ENCODE data around the gene RBM44.

Gene RBM44

DNA sequence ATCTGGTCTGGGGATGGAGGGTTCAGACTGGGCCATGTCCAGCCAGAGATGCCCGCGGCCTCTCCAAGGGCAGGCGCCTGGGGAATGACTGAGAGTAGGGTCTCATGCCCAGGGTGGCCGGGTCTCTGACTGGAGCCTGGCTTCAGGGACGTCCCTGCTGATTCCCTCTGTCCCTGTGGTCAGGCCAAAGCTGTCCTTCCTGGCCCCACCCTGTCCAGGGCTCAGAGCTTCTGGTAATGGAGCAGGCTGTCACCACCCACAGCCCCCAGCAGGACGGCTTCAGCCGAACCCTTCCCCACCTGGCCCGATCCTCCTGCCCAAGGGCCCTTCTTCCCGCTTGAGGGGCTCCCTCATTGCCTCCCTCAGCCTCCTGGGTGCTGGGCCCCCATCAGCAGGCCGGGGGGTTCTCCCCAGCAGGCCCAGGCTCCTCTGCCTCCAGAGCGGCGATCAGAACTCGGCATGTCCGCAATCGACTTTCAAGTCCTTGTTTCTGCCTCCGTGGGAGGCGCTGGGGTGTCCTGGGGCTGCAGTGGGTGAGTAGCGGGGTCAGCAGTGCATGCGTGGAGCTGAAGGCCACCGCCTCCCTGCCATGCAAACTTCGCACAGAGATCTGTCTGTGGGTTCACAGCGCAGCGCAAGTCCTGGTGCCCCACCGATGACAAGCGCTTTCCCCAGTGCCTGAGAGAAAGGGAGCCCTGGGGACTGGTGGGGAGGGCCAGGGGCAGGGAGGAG, 79.2 kb downstream of the RBM44 start (continued):
- no peak for TF ChIP-seq ZNF624 (tag by site-specific recombination; IDR thresholded peaks at IDR 0.05)
- no peak for TF ChIP-seq TRIM28 (IDR thresholded peaks at IDR 0.05; ENCODE audit: borderline replicate concordance, low read length)
- TF ChIP-seq ZNF114 (tag by site-specific recombination; IDR thresholded peaks at IDR 0.05), result no peak
- TF ChIP-seq, protein P1, sequence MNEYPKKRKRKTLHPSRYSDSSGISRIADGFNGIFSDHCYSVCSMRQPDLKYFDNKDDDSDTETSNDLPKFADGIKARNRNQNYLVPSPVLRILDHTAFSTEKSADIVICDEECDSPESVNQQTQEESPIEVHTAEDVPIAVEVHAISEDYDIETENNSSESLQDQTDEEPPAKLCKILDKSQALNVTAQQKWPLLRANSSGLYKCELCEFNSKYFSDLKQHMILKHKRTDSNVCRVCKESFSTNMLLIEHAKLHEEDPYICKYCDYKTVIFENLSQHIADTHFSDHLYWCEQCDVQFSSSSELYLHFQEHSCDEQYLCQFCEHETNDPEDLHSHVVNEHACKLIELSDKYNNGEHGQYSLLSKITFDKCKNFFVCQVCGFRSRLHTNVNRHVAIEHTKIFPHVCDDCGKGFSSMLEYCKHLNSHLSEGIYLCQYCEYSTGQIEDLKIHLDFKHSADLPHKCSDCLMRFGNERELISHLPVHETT (tag by site-specific recombination; IDR thresholded peaks at IDR 0.05), result no peak
- TF ChIP-seq ZFHX2 (tag by site-specific recombination; conservative IDR thresholded peaks at IDR 0.05), result no peak
- no peak for TF ChIP-seq ZNF571 (tag by site-specific recombination; IDR thresholded peaks at IDR 0.05)
- TF ChIP-seq ZNF776 (tag by site-specific recombination; IDR thresholded peaks at IDR 0.05; ENCODE audit: borderline replicate concordance), result no peak

DNA sequence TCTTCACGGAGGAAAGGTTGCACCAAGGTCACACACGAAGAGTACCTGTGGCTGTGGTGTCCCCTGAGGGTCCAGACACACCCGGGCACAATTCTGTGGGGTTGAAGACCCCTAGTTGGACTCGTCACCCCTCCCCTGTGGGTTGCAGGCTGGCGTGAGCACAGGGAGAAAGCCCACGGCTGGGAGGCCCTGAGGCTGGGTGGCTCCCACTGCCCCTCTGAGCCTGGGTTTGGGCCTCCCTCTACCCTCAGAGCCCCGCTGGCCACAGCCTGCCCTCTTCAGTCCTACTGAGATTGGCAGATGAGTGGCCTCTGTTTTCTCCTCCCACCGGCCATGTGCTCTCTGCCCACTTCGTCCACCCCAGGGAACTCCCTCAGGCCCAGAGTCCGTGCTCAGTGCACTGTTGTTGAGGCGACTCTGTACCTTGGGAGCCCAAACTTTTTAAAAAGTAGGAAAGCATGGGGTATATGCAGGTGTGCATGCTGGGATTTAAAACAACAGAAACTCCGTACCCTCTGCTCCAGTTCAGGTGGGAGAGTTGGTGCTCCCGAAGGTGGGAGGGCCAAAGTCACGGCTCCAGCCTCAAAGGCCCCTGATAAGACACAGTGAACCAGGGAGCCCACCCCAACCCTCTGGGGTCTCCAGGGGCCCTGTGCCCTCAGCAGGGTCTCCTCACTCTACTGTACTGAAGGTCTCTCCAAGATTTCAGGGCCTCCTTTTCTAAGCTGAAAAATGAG, 79.9 kb downstream of the RBM44 start:
- TF ChIP-seq HOXC10 (CRISPR knock-in tag; IDR thresholded peaks at IDR 0.05), result no peak
- TF ChIP-seq SETDB1 (IDR thresholded peaks at IDR 0.05; ENCODE audit: insufficient read length, low read length), result no peak
- no peak for TF ChIP-seq MYNN (tag by site-specific recombination; IDR thresholded peaks at IDR 0.05; ENCODE audit: borderline replicate concordance)
- TF ChIP-seq ZNF19 (tag by site-specific recombination; IDR thresholded peaks at IDR 0.05; ENCODE audit: low read depth), result no peak
- no peak for TF ChIP-seq ZNF335 (tag by site-specific recombination; conservative IDR thresholded peaks at IDR 0.05)
- TF ChIP-seq, protein P2, sequence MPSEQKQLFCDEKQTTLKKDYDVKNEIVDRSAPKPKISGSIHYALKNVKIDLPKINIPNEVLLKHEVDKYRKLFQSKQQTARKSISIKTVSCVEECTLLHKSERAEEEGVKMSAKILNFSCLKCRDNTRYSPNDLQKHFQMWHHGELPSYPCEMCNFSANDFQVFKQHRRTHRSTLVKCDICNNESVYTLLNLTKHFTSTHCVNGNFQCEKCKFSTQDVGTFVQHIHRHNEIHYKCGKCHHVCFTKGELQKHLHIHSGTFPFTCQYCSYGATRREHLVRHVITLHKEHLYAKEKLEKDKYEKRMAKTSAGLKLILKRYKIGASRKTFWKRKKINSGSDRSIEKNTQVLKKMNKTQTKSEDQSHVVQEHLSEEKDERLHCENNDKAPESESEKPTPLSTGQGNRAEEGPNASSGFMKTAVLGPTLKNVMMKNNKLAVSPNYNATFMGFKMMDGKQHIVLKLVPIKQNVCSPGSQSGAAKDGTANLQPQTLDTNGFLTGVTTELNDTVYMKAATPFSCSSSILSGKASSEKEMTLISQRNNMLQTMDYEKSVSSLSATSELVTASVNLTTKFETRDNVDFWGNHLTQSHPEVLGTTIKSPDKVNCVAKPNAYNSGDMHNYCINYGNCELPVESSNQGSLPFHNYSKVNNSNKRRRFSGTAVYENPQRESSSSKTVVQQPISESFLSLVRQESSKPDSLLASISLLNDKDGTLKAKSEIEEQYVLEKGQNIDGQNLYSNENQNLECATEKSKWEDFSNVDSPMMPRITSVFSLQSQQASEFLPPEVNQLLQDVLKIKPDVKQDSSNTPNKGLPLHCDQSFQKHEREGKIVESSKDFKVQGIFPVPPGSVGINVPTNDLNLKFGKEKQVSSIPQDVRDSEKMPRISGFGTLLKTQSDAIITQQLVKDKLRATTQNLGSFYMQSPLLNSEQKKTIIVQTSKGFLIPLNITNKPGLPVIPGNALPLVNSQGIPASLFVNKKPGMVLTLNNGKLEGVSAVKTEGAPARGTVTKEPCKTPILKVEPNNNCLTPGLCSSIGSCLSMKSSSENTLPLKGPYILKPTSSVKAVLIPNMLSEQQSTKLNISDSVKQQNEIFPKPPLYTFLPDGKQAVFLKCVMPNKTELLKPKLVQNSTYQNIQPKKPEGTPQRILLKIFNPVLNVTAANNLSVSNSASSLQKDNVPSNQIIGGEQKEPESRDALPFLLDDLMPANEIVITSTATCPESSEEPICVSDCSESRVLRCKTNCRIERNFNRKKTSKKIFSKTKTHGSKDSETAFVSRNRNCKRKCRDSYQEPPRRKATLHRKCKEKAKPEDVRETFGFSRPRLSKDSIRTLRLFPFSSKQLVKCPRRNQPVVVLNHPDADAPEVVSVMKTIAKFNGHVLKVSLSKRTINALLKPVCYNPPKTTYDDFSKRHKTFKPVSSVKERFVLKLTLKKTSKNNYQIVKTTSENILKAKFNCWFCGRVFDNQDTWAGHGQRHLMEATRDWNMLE (tag by site-specific recombination; conservative IDR thresholded peaks at IDR 0.05; ENCODE audit: low read depth), result no peak
- no peak for TF ChIP-seq ZNF544 (tag by site-specific recombination; IDR thresholded peaks at IDR 0.05)
- TF ChIP-seq TRIM28 (IDR thresholded peaks at IDR 0.05; ENCODE audit: borderline replicate concordance, low read length), result no peak
- Histone ChIP-seq H3K9me3 (ENCODE audit: control insufficient read depth, insufficient read depth, low read depth, low read length) (no peaks in the 10 kb centered on the region), H3K4me1 (ENCODE audit: control insufficient read depth, insufficient read depth, low read length) (no peaks in the 10 kb centered on the region), H3K27ac (ENCODE audit: extremely low read depth, low read depth, low read length) (no peak overlapping the region), H3K4me3 (ENCODE audit: low read depth, low read length) (no peak overlapping the region), H3K36me3 (ENCODE audit: control insufficient read depth in 2 of 2, insufficient read depth in 1 of 2, low read length in 2 of 2) (no peaks in the 10 kb centered on the region)
- POLR2A ChIA-PET, result no interaction called here
- CTCF ChIA-PET, result no interaction called here

DNA sequence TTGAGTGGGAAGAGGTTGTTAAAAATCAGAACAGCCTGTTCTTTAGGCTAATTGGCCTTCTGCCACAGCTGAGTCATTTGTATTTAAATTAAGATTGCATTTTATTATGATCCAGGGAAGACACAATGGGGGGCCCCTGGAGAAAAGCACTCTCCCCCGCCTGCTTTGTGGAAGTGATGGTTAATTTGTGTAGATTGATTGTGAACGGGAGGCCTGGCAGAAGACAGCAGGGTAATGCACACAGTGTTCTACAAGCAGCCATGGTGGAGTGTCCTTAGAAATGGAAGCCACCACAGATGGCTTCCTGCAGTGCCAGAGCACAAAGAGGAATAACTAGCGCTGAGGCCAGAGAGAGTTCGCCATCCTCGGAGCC, 80.5 kb downstream of the RBM44 start:
- Histone ChIP-seq H3K36me3 (ENCODE audit: control insufficient read depth in 2 of 2, insufficient read depth in 1 of 2, low read length in 2 of 2) (no peaks in the 10 kb centered on the region), H3K9me3 (ENCODE audit: control insufficient read depth, insufficient read depth, low read depth, low read length) (no peaks in the 10 kb centered on the region), H3K4me3 (ENCODE audit: low read depth, low read length) (no peak overlapping the region), H3K4me1 (ENCODE audit: control insufficient read depth, insufficient read depth, low read length) (no peaks in the 10 kb centered on the region), H3K27ac (ENCODE audit: extremely low read depth, low read depth, low read length) (no peak overlapping the region)
- TF ChIP-seq ZNF624 (tag by site-specific recombination; IDR thresholded peaks at IDR 0.05), result no peak
- peak; percentile 56 for TF ChIP-seq ZIC2 (tag by site-specific recombination; IDR thresholded peaks at IDR 0.05)
- ChIA-PET POLR2A (no interaction called here), CTCF (no interaction called here)

All from HEK293 (cell line).